ENCODE data around the gene PLEKHA6.

Gene PLEKHA6

GRCh38 chr1:204221271-204221670 lies 138.5 kb downstream of the PLEKHA6 start:
- no peak overlapping the region for H3K27ac ChIP-seq
- DNase-seq (ENCODE audit: low spot score) = no peak
- ChIA-PET CTCF (no interaction called here), POLR2A (ENCODE audit: low non-redundant PET) (no interaction called here)
- TF ChIP-seq CTCF (conservative IDR thresholded peaks at IDR 0.05; ENCODE audit: low read depth) = no peak

- CTCF ChIA-PET = interaction anchor here (0.7 to 4.2 kb wide), 3 partner anchors 13 to 134 kb away, joined by 3 to 35 read pairs (median 3); no protein-coding TSS in a partner anchor
- POLR2A ChIA-PET (ENCODE audit: low non-redundant PET) = no interaction called here
- no peak for TF ChIP-seq CTCF (conservative IDR thresholded peaks at IDR 0.05; ENCODE audit: low read depth)
- no peak for DNase-seq (ENCODE audit: low spot score)
- no peak overlapping the region for H3K27ac ChIP-seq
Measured at GRCh38 chr1:204219971-204220616, 139.6 kb downstream of the PLEKHA6 start.

- ChIA-PET CTCF (interaction anchor here (0.5 to 4.2 kb wide), 3 partner anchors 12 to 145 kb away, joined by 3 to 35 read pairs (median 4); no protein-coding TSS in a partner anchor), POLR2A (ENCODE audit: low non-redundant PET) (no interaction called here)
- no peak overlapping the region for H3K27ac ChIP-seq
- no peak for DNase-seq (ENCODE audit: low spot score)
- TF ChIP-seq CTCF (conservative IDR thresholded peaks at IDR 0.05; ENCODE audit: low read depth) = no peak
Measured at GRCh38 chr1:204218552-204218951, 141.2 kb downstream of the PLEKHA6 start.

GRCh38 chr1:204217648-204218000 lies 142.1 kb downstream of the PLEKHA6 start:
- POLR2A ChIA-PET (ENCODE audit: low non-redundant PET) = no interaction called here
- CTCF ChIA-PET = interaction anchor here (0.5 to 4.2 kb wide), 5 partner anchors 11 to 161 kb away, joined by 3 to 35 read pairs (median 6); no protein-coding TSS in a partner anchor
- H3K27ac ChIP-seq = no peak overlapping the region
- TF ChIP-seq CTCF (conservative IDR thresholded peaks at IDR 0.05; ENCODE audit: low read depth) = no peak
- DNase-seq (ENCODE audit: low spot score) = no peak

GRCh38 chr1:204216880-204217647 lies 142.7 kb downstream of the PLEKHA6 start:
- POLR2A ChIA-PET (ENCODE audit: low non-redundant PET) = no interaction called here
- TF ChIP-seq CTCF (conservative IDR thresholded peaks at IDR 0.05; ENCODE audit: low read depth) = no peak
- CTCF ChIA-PET = interaction anchor here (0.5 to 4.2 kb wide), 6 partner anchors 10 to 161 kb away, joined by 3 to 37 read pairs (median 8); no protein-coding TSS in a partner anchor
- H3K27ac ChIP-seq = no peak overlapping the region
- DNase-seq (ENCODE audit: low spot score) = no peak

- ChIA-PET POLR2A (ENCODE audit: low non-redundant PET) (interaction anchor here (0.9 kb wide), 1 partner anchor 38 kb away, joined by 5 read pairs; no protein-coding TSS in a partner anchor), CTCF (interaction anchor here (0.5 to 4.2 kb wide), 4 partner anchors 9 to 726 kb away, joined by 3 to 37 read pairs (median 23); no protein-coding TSS in a partner anchor)
- DNase-seq (ENCODE audit: low spot score) = no peak
- no peak for TF ChIP-seq CTCF (conservative IDR thresholded peaks at IDR 0.05; ENCODE audit: low read depth)
- no peak overlapping the region for H3K27ac ChIP-seq
Measured at GRCh38 chr1:204216236-204216635, 143.5 kb downstream of the PLEKHA6 start.
